SH-SY5Y (cell line): ENCODE measurements around the gene CTRB2.

ENCODE experiments used
- GATA2 ChIP-seq: IDR thresholded peaks from 2 replicates; pipeline ENCODE4 v1.6.1; 2011; ENCODE audit warnings: mild to moderate bottlenecking, low read depth, low read length
- GATA3 ChIP-seq: IDR thresholded peaks from 2 replicates; pipeline ENCODE4 v1.6.1; 2011; ENCODE audit warnings: low read depth, mild to moderate bottlenecking, low read length, moderate library complexity

The CTRB2 gene

DNA sequence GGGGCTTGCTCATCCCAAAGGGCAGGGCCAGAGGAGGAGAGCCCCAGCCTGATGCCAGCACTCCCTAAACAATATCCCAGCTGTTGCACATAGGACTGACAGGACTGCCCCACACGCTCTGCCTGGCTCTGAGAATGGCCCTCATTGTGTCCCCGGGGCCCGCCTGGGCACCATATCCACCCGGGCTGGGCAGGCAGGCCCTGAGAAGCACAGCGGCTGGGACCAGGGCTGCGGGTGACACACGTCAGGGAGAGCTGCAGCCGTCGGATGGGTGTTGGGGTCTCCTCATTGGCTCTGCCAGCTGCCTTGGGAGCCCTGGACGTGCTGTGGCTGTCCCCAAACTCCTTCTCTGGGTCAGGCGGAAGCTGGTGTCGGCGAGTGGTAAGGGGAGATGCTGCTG is 40.3 kb upstream of the CTRB2 start:
- TF ChIP-seq GATA2 (no peak), GATA3 (no peak)

GRCh38 chr16:75246504-75247205 is 39.7 kb upstream of the CTRB2 start:
- TF ChIP-seq GATA2 (no peak), GATA3 (no peak)

- TF ChIP-seq GATA3, result no peak
- no peak for TF ChIP-seq GATA2
Measured at GRCh38 chr16:75244844-75245758, 38.1 kb upstream of the CTRB2 start.

GRCh38 chr16:75244225-75244809 is 37.4 kb upstream of the CTRB2 start:
- no peak for TF ChIP-seq GATA2
- no peak for TF ChIP-seq GATA3

- no peak for TF ChIP-seq GATA2
- no peak for TF ChIP-seq GATA3
Measured at GRCh38 chr16:75243667-75244224, 36.8 kb upstream of the CTRB2 start.

GRCh38 chr16:75241955-75242354 is 35.0 kb upstream of the CTRB2 start:
- TF ChIP-seq GATA3, result no peak
- TF ChIP-seq GATA2, result no peak

- no peak for TF ChIP-seq GATA2
- no peak for TF ChIP-seq GATA3
Measured at GRCh38 chr16:75241412-75241811, 34.5 kb upstream of the CTRB2 start.

DNA sequence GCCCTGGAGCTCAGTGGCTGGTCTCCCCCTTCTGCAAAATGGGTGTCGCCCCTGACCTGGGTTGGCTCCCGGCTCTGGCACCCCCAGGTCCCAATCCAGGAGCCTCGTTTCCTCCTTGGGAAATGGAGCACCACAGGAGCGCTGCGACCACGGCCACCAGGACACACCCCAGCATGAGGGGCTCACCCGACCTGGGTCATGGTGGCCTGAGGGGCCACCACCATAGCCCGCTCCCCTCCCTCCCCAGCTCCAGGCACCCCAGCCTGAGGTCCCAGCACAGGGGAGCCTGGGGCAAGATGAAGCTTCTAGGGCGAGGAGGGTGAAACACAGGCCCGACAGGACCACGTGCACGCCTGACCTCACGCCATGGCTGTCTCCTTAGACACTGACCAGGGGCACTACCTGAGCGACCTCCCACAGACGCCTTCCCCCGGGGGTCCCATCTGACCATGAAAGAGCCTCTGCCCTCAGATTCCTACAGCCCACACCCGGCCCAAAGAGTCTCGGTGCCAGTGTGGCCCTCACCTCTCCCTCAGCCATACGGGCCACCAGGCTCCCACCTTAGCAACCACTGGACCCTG is 32.7 kb upstream of the CTRB2 start:
- TF ChIP-seq GATA2, result no peak
- no peak for TF ChIP-seq GATA3

- TF ChIP-seq GATA3, result no peak
- no peak for TF ChIP-seq GATA2
Measured at GRCh38 chr16:75238853-75239541, 32.0 kb upstream of the CTRB2 start.

- no peak for TF ChIP-seq GATA3
- no peak for TF ChIP-seq GATA2
Measured at GRCh38 chr16:75238132-75238852, 31.3 kb upstream of the CTRB2 start.

- TF ChIP-seq GATA2 (no peak), GATA3 (no peak)
Measured at GRCh38 chr16:75237398-75238131, 30.6 kb upstream of the CTRB2 start.

DNA sequence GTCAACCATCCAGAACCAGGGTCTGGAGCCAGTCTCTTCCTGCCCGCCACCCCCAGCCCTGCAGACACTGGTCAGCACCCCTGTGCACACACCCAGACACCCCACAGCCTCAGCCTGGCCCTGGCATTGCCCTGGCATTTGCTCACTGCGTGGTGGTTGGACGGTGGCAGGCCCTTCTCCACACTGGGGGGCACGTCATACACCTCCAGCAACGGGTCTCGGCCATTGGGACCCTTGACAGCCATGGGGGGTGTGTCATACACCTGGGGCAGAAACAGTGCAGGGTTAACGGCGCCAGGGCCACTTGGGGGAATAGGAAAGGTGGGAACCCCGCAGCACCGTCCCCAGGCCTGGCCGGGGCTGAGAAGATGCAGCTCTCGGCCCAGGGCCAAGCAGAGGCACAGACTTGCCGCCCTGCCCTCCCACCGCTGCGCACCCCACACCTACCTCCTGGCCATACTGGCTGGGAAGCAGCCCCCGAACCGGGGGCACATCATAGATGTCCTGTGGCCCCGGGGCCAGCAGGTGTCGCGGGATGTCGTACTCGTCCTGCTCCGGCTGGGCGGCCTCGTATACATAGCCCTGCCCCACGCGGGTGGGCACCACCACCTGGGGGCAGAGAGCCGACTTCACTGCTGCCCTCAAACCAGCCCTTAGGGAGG is 29.9 kb upstream of the CTRB2 start:
- no peak for TF ChIP-seq GATA3
- TF ChIP-seq GATA2, result no peak

DNA sequence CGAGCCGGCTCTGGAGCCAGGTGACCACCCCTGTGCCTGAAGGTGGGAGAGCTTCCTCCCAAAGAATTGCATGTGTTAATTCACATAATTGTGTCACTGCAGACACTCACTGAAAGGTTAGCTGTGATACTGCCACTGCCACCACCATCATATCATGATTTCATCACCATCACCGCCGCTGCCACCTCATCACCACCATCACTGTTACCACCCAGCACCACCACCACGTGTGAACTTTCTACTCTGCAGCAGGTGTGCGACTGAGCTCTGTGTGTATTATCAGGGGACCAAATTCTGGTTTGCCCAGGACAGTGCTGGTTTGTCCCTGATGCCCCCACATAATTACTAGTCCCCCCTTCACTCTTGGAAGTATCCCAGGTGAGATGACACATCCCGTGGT is 29.3 kb upstream of the CTRB2 start:
- TF ChIP-seq GATA3, result no peak
- no peak for TF ChIP-seq GATA2
